ENCODE results near the gene COL4A2.

Gene COL4A2

GRCh38 chr13:110282316-110282841, 24.7 kb upstream of the COL4A2 start:
- no peak overlapping the region for H3K27ac ChIP-seq
- DNase-seq (ENCODE audit: low read depth, low spot score), result no peak
- H3K4me3 ChIP-seq, result no peak overlapping the region
- no peak overlapping the region for H3K9ac ChIP-seq (ENCODE audit: insufficient read length)
- TF ChIP-seq EZH2 (IDR thresholded peaks at IDR 0.05) (no peak), POLR2AphosphoS5 (IDR thresholded peaks at IDR 0.05; ENCODE audit: borderline replicate concordance, low read depth, low read length) (no peak), FOXP2 (optimal IDR thresholded peaks at IDR 0.05; ENCODE audit: control extremely low read depth, extremely low read length, insufficient read depth) (no peak)
- H3K36me3 ChIP-seq (ENCODE audit: insufficient read depth, low read length), result no peaks in the 10 kb centered on the region
- H3K9me3 ChIP-seq (ENCODE audit: low read depth, low read length), result no peaks in the 10 kb centered on the region

- no peak for DNase-seq (ENCODE audit: low read depth, low spot score)
- Histone ChIP-seq H3K36me3 (ENCODE audit: insufficient read depth, low read length) (no peaks in the 10 kb centered on the region), H3K27ac (no peak overlapping the region)
Measured at GRCh38 chr13:110283736-110284517, 23.2 kb upstream of the COL4A2 start.

GRCh38 chr13:110284779-110285484, 22.2 kb upstream of the COL4A2 start:
- Histone ChIP-seq H3K4me3 (no peak overlapping the region), H3K9me3 (ENCODE audit: low read depth, low read length) (no peaks in the 10 kb centered on the region), H3K36me3 (ENCODE audit: insufficient read depth, low read length) (no peaks in the 10 kb centered on the region), H3K27ac (no peak overlapping the region), H3K9ac (ENCODE audit: insufficient read length) (no peak overlapping the region)
- DNase-seq (ENCODE audit: low read depth, low spot score), result no peak
- TF ChIP-seq FOXP2 (optimal IDR thresholded peaks at IDR 0.05; ENCODE audit: control extremely low read depth, extremely low read length, insufficient read depth) (no peak), POLR2AphosphoS5 (IDR thresholded peaks at IDR 0.05; ENCODE audit: borderline replicate concordance, low read depth, low read length) (no peak), EZH2 (IDR thresholded peaks at IDR 0.05) (no peak)

More at GRCh38 chr13:110283736-110284517, 23.2 kb upstream of the COL4A2 start:
- Histone ChIP-seq H3K9ac (ENCODE audit: insufficient read length) (no peak overlapping the region), H3K9me3 (ENCODE audit: low read depth, low read length) (no peaks in the 10 kb centered on the region), H3K4me3 (no peak overlapping the region)
- no peak for TF ChIP-seq POLR2AphosphoS5 (IDR thresholded peaks at IDR 0.05; ENCODE audit: borderline replicate concordance, low read depth, low read length)

GRCh38 chr13:110285991-110286832, 20.9 kb upstream of the COL4A2 start:
- TF ChIP-seq POLR2AphosphoS5 (IDR thresholded peaks at IDR 0.05; ENCODE audit: borderline replicate concordance, low read depth, low read length), result no peak
- no peak for TF ChIP-seq EZH2 (IDR thresholded peaks at IDR 0.05)
- TF ChIP-seq FOXP2 (optimal IDR thresholded peaks at IDR 0.05; ENCODE audit: control extremely low read depth, extremely low read length, insufficient read depth), result no peak

GRCh38 chr13:110286833-110287819, 20.0 kb upstream of the COL4A2 start:
- H3K9me3 ChIP-seq (ENCODE audit: low read depth, low read length), result no peaks in the 10 kb centered on the region
- H3K4me3 ChIP-seq, result no peak overlapping the region
- DNase-seq (ENCODE audit: low read depth, low spot score), result no peak
- no peak overlapping the region for H3K27ac ChIP-seq
- TF ChIP-seq EZH2 (IDR thresholded peaks at IDR 0.05), result no peak
- no peak for TF ChIP-seq FOXP2 (optimal IDR thresholded peaks at IDR 0.05; ENCODE audit: control extremely low read depth, extremely low read length, insufficient read depth)
- TF ChIP-seq POLR2AphosphoS5 (IDR thresholded peaks at IDR 0.05; ENCODE audit: borderline replicate concordance, low read depth, low read length), result no peak
- H3K9ac ChIP-seq (ENCODE audit: insufficient read length), result no peak overlapping the region
- H3K36me3 ChIP-seq (ENCODE audit: insufficient read depth, low read length), result no peaks in the 10 kb centered on the region

More at GRCh38 chr13:110285991-110286832, 20.9 kb upstream of the COL4A2 start:
- H3K36me3 ChIP-seq (ENCODE audit: insufficient read depth, low read length), result no peaks in the 10 kb centered on the region
- H3K27ac ChIP-seq, result no peak overlapping the region
- DNase-seq (ENCODE audit: low read depth, low spot score), result no peak
- no peaks in the 10 kb centered on the region for H3K9me3 ChIP-seq (ENCODE audit: low read depth, low read length)
- H3K4me3 ChIP-seq, result no peak overlapping the region
- no peak overlapping the region for H3K9ac ChIP-seq (ENCODE audit: insufficient read length)

- H3K4me3 ChIP-seq, result no peak overlapping the region
- no peak overlapping the region for H3K27ac ChIP-seq
- H3K9me3 ChIP-seq (ENCODE audit: low read depth, low read length), result no peaks in the 10 kb centered on the region
- H3K9ac ChIP-seq (ENCODE audit: insufficient read length), result no peak overlapping the region
- no peaks in the 10 kb centered on the region for H3K36me3 ChIP-seq (ENCODE audit: insufficient read depth, low read length)
- TF ChIP-seq EZH2 (IDR thresholded peaks at IDR 0.05) (no peak), FOXP2 (optimal IDR thresholded peaks at IDR 0.05; ENCODE audit: control extremely low read depth, extremely low read length, insufficient read depth) (no peak), POLR2AphosphoS5 (IDR thresholded peaks at IDR 0.05; ENCODE audit: borderline replicate concordance, low read depth, low read length) (no peak)
- no peak for DNase-seq (ENCODE audit: low read depth, low spot score)
Measured at GRCh38 chr13:110289174-110289573, 17.9 kb upstream of the COL4A2 start.

GRCh38 chr13:110289661-110290060, 17.4 kb upstream of the COL4A2 start:
- DNase-seq (ENCODE audit: low read depth, low spot score), result no peak
- no peak overlapping the region for H3K27ac ChIP-seq
- H3K4me3 ChIP-seq, result no peak overlapping the region
- TF ChIP-seq FOXP2 (optimal IDR thresholded peaks at IDR 0.05; ENCODE audit: control extremely low read depth, extremely low read length, insufficient read depth) (no peak), EZH2 (IDR thresholded peaks at IDR 0.05) (no peak), POLR2AphosphoS5 (IDR thresholded peaks at IDR 0.05; ENCODE audit: borderline replicate concordance, low read depth, low read length) (no peak)
- H3K9ac ChIP-seq (ENCODE audit: insufficient read length), result no peak overlapping the region
- no peaks in the 10 kb centered on the region for H3K9me3 ChIP-seq (ENCODE audit: low read depth, low read length)
- H3K36me3 ChIP-seq (ENCODE audit: insufficient read depth, low read length), result no peaks in the 10 kb centered on the region
